ENCODE results near the gene CFB. TPM values are rescaled to one million over a fixed set of nuclear protein-coding genes. Genes with fewer than 3 reads are reported as not detected.
A peak's percentile ranks its signal among the peaks of the same experiment; 100 is the strongest.

Gene CFB
- total and polyA plus RNA-seq, 9 of the 15 experiments (the other 6 are each of a cell fraction or from before 2014, with no cell fraction given): 0.08 to 0.91 (median 0.22) TPM; not detected in 4

- Histone ChIP-seq H3K27me3 (ENCODE audit: control insufficient read depth in 2 of 2, insufficient read depth in 2 of 2, low read length in 2 of 2) (peaks cover 0 to 1% of the 10 kb centered on the region in 2 experiments; a peak in 1 of 5 replicates), H3K27ac (ENCODE audit: extremely low read depth, low read depth, low read length) (peak overlapping the region; percentile 59; the same call in 2 of the 3 replicates), H3K4me2 (ENCODE audit: insufficient read depth, low read length) (no peak overlapping the region), H3K4me1 (replicated peaks in 1 of 2; ENCODE audit: control insufficient read depth in 2 of 2, insufficient read depth in 2 of 2, low read length in 2 of 2) (peaks cover 20 to 24% of the 10 kb centered on the region in 2 experiments), H3K36me3 (ENCODE audit: control insufficient read depth, insufficient read depth, low read length) (peaks cover 43% of the 10 kb centered on the region), H3K4me3 (no peak overlapping the region), H3K9me1 (ENCODE audit: control insufficient read depth, insufficient read depth, low read length) (peaks cover 7% of the 10 kb centered on the region), H4K20me1 (replicated peaks; ENCODE audit: control insufficient read depth, insufficient read depth, low read length) (no peaks in the 10 kb centered on the region), H2AFZ (ENCODE audit: low read depth, low read length) (no peak overlapping the region), H3K79me2 (ENCODE audit: control insufficient read depth, insufficient read depth, low read length) (no peaks in the 10 kb centered on the region), H3K9ac (ENCODE audit: insufficient read depth in 1 of 2, low read depth in 2 of 2, low read length in 2 of 2) (no peak overlapping the region), H3K9me3 (replicated peaks; ENCODE audit: control insufficient read depth, insufficient read depth, low read depth, low read length) (no peaks in the 10 kb centered on the region)
- POLR2A ChIA-PET: interaction anchor here (0.6 to 2.4 kb wide), 9 partner anchors 7 to 264 kb away, joined by 3 to 16 read pairs (median 4); partner anchors contain the start of genes CLIC1, NELFE and SKIC2
- intact Hi-C loops (cut with micrococcal nuclease): loop anchor here (5.0 kb wide), 1 partner anchor 48 kb away; the partner anchor contains the start of gene ZBTB12
- DNase-seq (ENCODE audit: extremely low read depth in 1 of 4, low spot score in 3 of 4) (no peak), ATAC-seq (no peak), FAIRE-seq (peak; percentile 19)
- CTCF ChIA-PET (ENCODE audit: low intra/inter-chr PET ratio): no interaction called here
- WGBS (ENCODE audit: insufficient coverage, low coverage, missing lambda C conversion rate): 82% methylated on average over 7 of the region's 7 CpGs
- BruUV-seq (replicated peaks): no TSS peak
- in situ Hi-C loops (cut with MboI): loop anchor here (10.0 kb wide), 1 partner anchor 95 kb away; no protein-coding TSS in a partner anchor
- TF ChIP-seq, protein P1, sequence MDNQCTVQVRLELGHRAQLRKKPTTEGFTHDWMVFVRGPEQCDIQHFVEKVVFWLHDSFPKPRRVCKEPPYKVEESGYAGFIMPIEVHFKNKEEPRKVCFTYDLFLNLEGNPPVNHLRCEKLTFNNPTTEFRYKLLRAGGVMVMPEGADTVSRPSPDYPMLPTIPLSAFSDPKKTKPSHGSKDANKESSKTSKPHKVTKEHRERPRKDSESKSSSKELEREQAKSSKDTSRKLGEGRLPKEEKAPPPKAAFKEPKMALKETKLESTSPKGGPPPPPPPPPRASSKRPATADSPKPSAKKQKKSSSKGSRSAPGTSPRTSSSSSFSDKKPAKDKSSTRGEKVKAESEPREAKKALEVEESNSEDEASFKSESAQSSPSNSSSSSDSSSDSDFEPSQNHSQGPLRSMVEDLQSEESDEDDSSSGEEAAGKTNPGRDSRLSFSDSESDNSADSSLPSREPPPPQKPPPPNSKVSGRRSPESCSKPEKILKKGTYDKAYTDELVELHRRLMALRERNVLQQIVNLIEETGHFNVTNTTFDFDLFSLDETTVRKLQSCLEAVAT (IDR thresholded peaks at IDR 0.05): no peak
- TF ChIP-seq RBBP5 (IDR thresholded peaks at IDR 0.05; ENCODE audit: borderline replicate concordance, insufficient read depth, low read length, poor library complexity, severe bottlenecking) (no peak), MECOM (CRISPR knock-in tag; IDR thresholded peaks at IDR 0.05) (no peak), HDGF (IDR thresholded peaks at IDR 0.05) (no peak), SRSF9 (IDR thresholded peaks at IDR 0.05; ENCODE audit: borderline replicate concordance, low read depth, low read length) (no peak), ZNF12 (CRISPR knock-in tag; IDR thresholded peaks at IDR 0.05) (no peak), ZC3H11A (IDR thresholded peaks at IDR 0.05; ENCODE audit: low read depth, low read length) (no peak), NR3C1 (CRISPR knock-in tag; IDR thresholded peaks at IDR 0.05) (no peak), FOXK2 (conservative IDR thresholded peaks at IDR 0.05 in 1 of 2, IDR thresholded peaks at IDR 0.05 in 1 of 2; ENCODE audit: low read depth in 2 of 2) (no peak), ZNF175 (CRISPR knock-in tag; IDR thresholded peaks at IDR 0.05; ENCODE audit: low read depth) (no peak), MTA3 (IDR thresholded peaks at IDR 0.05; ENCODE audit: borderline replicate concordance) (no peak), ASH1L (IDR thresholded peaks at IDR 0.05; ENCODE audit: borderline replicate concordance, low read depth, partially characterized antibody) (no peak), ZBTB1 (CRISPR knock-in tag; IDR thresholded peaks at IDR 0.05; ENCODE audit: borderline replicate concordance, low read depth) (no peak), NR2C2 (CRISPR knock-in tag; IDR thresholded peaks at IDR 0.05) (no peak), NR2C2 (tag; IDR thresholded peaks at IDR 0.05) (no peak), CREB1 (IDR thresholded peaks at IDR 0.05) (no peak), CREB1 (CRISPR knock-in tag; IDR thresholded peaks at IDR 0.05) (no peak), PML (IDR thresholded peaks at IDR 0.05; ENCODE audit: low read length) (no peak)
- TF ChIP-seq, protein P2, sequence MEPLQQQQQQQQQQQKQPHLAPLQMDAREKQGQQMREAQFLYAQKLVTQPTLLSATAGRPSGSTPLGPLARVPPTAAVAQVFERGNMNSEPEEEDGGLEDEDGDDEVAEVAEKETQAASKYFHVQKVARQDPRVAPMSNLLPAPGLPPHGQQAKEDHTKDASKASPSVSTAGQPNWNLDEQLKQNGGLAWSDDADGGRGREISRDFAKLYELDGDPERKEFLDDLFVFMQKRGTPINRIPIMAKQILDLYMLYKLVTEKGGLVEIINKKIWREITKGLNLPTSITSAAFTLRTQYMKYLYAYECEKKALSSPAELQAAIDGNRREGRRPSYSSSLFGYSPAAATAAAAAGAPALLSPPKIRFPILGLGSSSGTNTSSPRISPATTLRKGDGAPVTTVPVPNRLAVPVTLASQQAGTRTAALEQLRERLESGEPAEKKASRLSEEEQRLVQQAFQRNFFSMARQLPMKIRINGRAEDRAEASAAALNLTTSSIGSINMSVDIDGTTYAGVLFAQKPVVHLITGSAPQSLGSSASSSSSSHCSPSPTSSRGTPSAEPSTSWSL (CRISPR knock-in tag; IDR thresholded peaks at IDR 0.05; ENCODE audit: borderline replicate concordance): no peak
Observed at GRCh38 chr6:31949926-31950548, 4.1 kb downstream of the CFB start.
